ENCODE measurements around the gene XRCC6.
"Not testable (repeated sequence)": the region's sequence is repeated elsewhere in the genome, so short reads cannot be mapped to it uniquely, and the experiment has no call there.

The XRCC6 gene

GRCh38 chr22:41621099-41621910 lies at the start of gene XRCC6:
Gene XRCC6 (plus strand): TSS chr22:41621295. CDS start chr22:41622005, 710 bp downstream.
- DNase-seq: peak; percentile 100

- DNase-seq: no peak
Measured at GRCh38 chr22:41571786-41572185, 49.3 kb upstream of the XRCC6 start.

- not testable (repeated sequence) for DNase-seq
Measured at GRCh38 chr22:41572305-41572704, 48.8 kb upstream of the XRCC6 start.

- no peak for DNase-seq
Measured at GRCh38 chr22:41573677-41574076, 47.4 kb upstream of the XRCC6 start.

- no peak for DNase-seq
Measured at GRCh38 chr22:41574847-41575381, 46.2 kb upstream of the XRCC6 start.

- no peak for DNase-seq
Measured at GRCh38 chr22:41575533-41575932, 45.6 kb upstream of the XRCC6 start.

- DNase-seq: peak; percentile 45
Measured at GRCh38 chr22:41576877-41577276, 44.2 kb upstream of the XRCC6 start.

- DNase-seq: no peak
Measured at GRCh38 chr22:41578114-41578513, 43.0 kb upstream of the XRCC6 start.

- DNase-seq: no peak
Measured at GRCh38 chr22:41578818-41579217, 42.3 kb upstream of the XRCC6 start.

- no peak for DNase-seq
Measured at GRCh38 chr22:41579297-41579996, 41.6 kb upstream of the XRCC6 start.

GRCh38 chr22:41579997-41580355 lies 41.1 kb upstream of the XRCC6 start:
- DNase-seq: no peak

- no peak for DNase-seq
Measured at GRCh38 chr22:41582694-41583093, 38.4 kb upstream of the XRCC6 start.

- DNase-seq: no peak
Measured at GRCh38 chr22:41584881-41585280, 36.2 kb upstream of the XRCC6 start.

- no peak for DNase-seq
Measured at GRCh38 chr22:41585898-41586297, 35.2 kb upstream of the XRCC6 start.

GRCh38 chr22:41587347-41587723 lies 33.8 kb upstream of the XRCC6 start:
- no peak for DNase-seq

GRCh38 chr22:41589391-41590241 lies 31.5 kb upstream of the XRCC6 start, which contains the start of gene PMM1:
Gene PMM1 (minus strand): TSS chr22:41589840. CDS start chr22:41589805, 35 bp downstream.
- DNase-seq: peak; percentile 100

- not testable (repeated sequence) for DNase-seq
Measured at GRCh38 chr22:41593336-41593960, 27.6 kb upstream of the XRCC6 start.

GRCh38 chr22:41595703-41596102 lies 25.4 kb upstream of the XRCC6 start:
- DNase-seq: no peak

GRCh38 chr22:41596776-41597634 lies 24.1 kb upstream of the XRCC6 start:
- peak; percentile 45 for DNase-seq

- DNase-seq: no peak
Measured at GRCh38 chr22:41597635-41597953, 23.5 kb upstream of the XRCC6 start.

- DNase-seq: no peak
Measured at GRCh38 chr22:41598081-41598480, 23.0 kb upstream of the XRCC6 start.

Measured in activated CD4-positive, alpha-beta T cell treated with anti-CD3 and anti-CD28 coated beads, Interleukin-2, Interleukin-6, amounts not matched to agents 100 ng/mL and 50 ng/mL, durations not matched to agents 16 hours and 8 hours (primary cell).